ENCODE measurements around the gene DCAF15.
A peak's percentile ranks its signal among the peaks of the same experiment; 100 is the strongest.
"Not testable (repeated sequence)": the region's sequence is repeated elsewhere in the genome, so short reads cannot be mapped to it uniquely, and the experiment has no call there.

Gene DCAF15

DNA sequence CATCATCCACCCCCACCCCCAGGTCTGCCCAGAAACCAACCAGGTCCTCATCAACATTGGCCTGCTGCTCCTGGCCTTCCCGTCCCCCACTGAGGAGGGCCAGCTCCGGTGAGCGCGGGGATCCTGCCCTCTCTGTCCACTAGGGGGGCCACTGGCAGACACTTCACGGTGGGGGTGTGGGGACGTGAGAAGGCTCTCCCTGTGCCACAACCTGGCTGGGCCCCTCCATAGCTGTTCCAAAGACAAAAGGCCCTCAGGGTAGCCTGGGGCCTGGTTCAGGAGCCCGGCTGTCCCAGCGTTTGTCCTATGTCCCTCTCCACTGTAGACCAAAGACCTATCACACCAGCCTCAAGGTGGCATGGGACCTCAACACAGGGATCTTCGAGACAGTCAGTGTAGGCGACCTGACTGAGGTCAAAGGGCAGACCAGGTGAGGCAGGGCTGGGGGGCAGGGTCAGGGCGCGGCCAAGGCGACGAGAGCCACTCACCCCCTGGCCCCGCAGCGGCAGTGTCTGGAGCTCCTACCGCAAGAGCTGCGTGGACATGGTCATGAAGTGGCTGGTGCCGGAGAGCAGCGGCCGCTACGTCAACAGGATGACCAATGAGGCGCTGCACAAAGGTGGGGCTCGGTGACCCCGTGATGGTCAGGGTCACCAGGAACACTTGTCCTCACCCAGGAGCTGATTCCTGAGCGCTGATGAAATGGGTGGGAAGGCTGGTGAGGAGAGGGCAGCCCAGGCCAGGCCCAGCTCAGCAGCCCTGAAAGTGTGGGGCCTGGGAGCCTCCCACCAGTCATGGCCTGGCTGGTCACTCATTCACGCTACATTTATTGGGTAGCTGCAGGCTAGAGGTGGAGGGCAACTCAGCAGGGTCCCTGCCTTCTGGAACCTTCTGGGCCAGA lies 7.9 kb downstream of the DCAF15 start:
- DNase-seq (ENCODE audit: low spot score) = peak; percentile 50

GRCh38 chr19:13960863-13961784 lies 8.8 kb downstream of the DCAF15 start:
- no peak for DNase-seq (ENCODE audit: low spot score)

- no peak for DNase-seq (ENCODE audit: low spot score)
These were observed 9.8 kb downstream of the DCAF15 start for GRCh38 chr19:13961826-13962698.

DNA sequence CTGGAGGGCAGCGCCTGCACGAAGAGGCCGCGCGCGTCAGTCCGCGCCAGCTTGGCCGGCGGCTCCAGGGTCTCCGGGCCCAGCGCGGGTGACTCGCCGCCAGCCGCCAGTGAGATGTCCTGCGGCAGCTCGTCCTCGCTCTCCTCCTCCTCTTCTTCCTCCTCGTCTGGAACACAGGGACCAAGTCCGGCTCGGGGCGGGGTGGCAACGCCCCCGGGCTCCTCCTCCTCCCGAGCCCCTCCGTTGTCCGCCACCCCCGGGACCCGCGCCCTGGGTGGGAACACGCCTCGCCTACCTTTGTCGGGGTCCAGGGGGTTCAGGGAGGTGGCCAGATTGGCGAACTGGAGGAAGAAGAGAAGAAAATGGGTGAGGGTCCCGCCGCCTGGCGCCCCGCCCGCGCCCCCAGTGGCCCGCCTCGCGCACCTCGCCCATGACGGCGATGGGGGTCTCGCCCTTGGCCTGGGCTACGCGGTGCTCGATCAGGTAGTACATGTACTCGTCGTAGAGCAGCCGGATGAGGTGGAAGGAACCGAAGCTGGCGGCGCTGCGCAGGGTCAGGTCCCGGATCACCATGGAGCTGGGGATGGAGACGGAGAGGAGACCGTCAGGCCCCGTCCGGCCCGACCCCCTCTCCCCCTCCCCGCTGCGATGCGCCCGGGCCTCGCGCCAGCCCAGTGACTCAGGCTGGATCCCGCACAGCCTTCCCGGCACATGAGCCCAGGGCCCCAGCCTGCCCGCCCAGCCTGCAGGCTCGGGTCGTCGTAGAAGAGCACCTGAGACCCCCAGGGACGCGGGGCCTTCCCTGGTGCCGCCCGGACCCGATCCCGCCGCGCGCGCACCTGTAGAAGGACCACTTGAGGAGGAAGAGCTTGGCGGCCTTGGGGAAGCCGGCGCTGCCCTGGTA lies 10.6 kb downstream of the DCAF15 start:
- DNase-seq (ENCODE audit: low spot score) = no peak

GRCh38 chr19:13963603-13964105 lies 11.3 kb downstream of the DCAF15 start:
- DNase-seq (ENCODE audit: low spot score) = no peak

GRCh38 chr19:13964776-13965175 lies 12.5 kb downstream of the DCAF15 start:
- no peak for DNase-seq (ENCODE audit: low spot score)

DNA sequence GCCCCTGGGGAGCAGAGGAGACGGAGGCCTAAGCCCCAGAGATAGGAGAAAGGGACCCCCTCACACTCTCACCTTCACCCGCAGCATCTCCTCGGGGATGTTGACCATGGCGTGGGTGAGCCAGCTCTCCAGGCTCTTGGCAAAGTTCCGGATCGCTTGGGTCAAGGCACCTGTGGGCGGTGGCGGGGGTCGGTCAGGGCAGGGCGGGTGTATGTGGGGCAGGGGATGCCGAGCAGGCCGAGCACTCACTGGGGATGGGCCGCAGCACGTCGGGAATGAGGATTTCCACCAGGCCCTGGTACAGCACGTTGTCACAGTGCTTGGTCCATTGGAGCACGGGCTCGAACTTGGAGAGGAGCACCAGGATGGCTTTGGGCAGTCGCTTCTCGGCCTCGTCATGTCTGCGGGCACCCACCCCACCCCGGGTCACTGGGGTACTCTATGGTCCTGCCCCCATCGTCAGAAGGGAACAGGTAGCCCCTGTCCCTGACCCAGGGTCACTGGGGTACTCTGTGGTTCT lies 13.1 kb downstream of the DCAF15 start:
- no peak for DNase-seq (ENCODE audit: low spot score)

GRCh38 chr19:13965926-13966683 lies 13.8 kb downstream of the DCAF15 start:
- DNase-seq (ENCODE audit: low spot score) = no peak

- no peak for DNase-seq (ENCODE audit: low spot score)
These were observed 14.4 kb downstream of the DCAF15 start for GRCh38 chr19:13966684-13967128.

DNA sequence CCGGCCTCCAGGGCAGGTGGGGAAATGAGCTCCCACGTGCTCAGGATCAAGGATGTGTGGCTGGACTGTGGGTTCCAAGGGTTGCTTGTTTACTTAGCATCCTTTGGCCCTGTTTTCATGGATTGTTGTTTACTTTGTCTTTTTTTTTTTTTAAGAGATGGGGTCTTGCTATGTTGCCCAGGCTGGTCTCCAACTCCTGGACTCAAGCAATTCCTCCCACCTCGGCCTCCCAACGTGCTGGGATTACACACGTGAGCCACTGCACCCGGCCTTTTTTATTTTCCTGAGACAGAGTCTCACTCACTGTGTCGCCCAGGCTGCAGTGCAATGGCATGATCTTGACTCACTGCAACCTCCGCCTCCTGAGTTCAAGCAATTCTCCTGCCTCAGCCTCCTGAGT lies 14.9 kb downstream of the DCAF15 start:
- not testable (repeated sequence) for DNase-seq (ENCODE audit: low spot score)

- DNase-seq (ENCODE audit: low spot score) = no peak
These were observed 16.1 kb downstream of the DCAF15 start for GRCh38 chr19:13968383-13968935.

- DNase-seq (ENCODE audit: low spot score) = no peak
These were observed 16.7 kb downstream of the DCAF15 start for GRCh38 chr19:13968999-13969398.

DNA sequence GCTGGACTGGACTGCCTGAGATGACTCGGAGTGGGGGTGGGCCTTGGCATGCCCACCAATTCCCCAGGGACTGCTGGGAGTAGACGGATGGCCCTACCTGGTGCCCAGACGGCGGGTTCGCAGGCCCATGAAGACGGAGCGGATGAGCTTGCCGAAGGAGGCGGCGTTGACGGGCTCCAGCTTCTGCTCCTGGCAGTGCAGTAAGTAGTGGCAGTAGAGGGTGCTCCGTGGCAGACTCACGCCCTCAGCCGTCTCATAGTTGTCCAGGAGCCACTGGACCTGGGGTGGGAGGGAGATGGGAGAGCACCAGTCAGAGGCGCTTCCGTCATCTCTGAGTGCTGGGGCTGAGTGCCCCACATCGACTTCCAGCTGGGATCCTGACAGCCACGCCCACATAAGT lies 17.6 kb downstream of the DCAF15 start:
- DNase-seq (ENCODE audit: low spot score) = no peak

- not testable (repeated sequence) for DNase-seq (ENCODE audit: low spot score)
These were observed 19.6 kb downstream of the DCAF15 start for GRCh38 chr19:13971868-13972267.

GRCh38 chr19:13972368-13973155 lies 20.3 kb downstream of the DCAF15 start:
- no peak for DNase-seq (ENCODE audit: low spot score)

DNA sequence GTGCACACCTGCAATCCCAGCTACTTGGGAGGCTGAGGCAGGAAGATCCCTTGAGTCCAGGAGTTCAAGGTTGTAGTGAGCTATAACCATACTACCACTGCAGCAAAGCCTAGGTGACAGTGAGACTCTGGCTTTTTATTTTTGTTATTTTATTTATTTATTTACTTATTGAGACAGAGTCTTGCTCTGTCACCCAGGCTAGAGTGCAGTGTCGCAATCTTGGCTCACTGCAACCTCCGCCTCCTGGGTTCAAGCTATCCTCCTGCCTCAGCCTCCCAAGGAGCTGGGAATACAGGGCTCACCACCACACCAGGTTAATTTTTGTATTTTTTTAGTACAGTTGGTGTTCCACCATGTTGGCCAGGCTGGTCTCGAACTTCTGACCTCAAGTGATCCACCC lies 21.2 kb downstream of the DCAF15 start:
- DNase-seq (ENCODE audit: low spot score) = not testable (repeated sequence)

DNA sequence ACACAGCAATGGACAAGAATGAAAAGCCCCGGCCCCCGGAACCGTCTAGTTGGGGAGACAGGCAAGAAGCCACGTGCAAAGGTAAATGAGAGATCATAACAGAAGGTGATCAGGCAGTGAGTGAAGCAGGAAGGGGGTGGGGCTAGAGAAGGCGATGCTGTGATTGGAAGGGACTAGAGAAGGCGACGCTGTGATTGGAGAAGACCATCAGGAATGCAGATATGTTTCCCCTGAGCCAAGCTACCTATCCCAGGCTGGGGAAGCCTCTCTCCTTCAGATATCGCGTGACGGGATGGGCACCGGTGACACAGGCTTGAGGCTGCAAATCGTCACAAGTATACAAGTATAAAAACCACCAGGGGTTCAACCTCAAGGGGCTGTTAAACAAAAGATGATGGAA lies 21.8 kb downstream of the DCAF15 start:
- DNase-seq (ENCODE audit: low spot score) = peak; percentile 35

DNA sequence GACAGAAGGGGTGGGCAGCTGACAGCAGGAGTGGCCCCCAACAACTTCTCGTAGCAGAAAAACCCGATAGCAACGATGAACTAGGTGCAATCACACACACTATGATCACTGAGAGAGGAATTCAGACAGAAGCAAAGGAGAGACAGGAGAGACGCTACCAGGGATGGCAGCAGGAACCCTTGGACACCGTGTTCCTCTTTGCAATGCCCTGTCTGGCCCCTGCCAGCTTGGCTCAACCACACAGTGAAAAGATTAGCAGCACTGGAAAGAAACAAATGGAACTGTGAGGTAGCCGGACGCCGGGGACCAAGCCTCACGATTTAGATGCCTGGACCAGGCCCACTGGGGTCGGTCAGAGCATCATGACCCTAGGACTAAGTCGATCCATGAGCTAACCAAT lies 23.6 kb downstream of the DCAF15 start:
- no peak for DNase-seq (ENCODE audit: low spot score)
